ENCODE results near the gene NANP.

NANP gene

GRCh38 chr20:25571240-25571639 lies 52.6 kb downstream of the NANP start:
- no peak overlapping the region for H3K27ac Mint-ChIP-seq
- peaks cover 1% of the 10 kb centered on the region for H3K27me3 Mint-ChIP-seq
- H3K9me3 Mint-ChIP-seq, result no peaks in the 10 kb centered on the region
- H3K4me3 Mint-ChIP-seq, result no peak overlapping the region
- H3K4me1 Mint-ChIP-seq (ENCODE audit: low read depth), result peaks cover 10% of the 10 kb centered on the region
- no peaks in the 10 kb centered on the region for H3K36me3 Mint-ChIP-seq (ENCODE audit: low read depth)
- intact Hi-C loops (cut with micrococcal nuclease), result no loop called here

GRCh38 chr20:25570148-25570530 lies 53.7 kb downstream of the NANP start:
- Mint-ChIP-seq H3K36me3 (ENCODE audit: low read depth) (no peaks in the 10 kb centered on the region), H3K4me1 (ENCODE audit: low read depth) (peaks cover 10% of the 10 kb centered on the region), H3K27me3 (peaks cover 3% of the 10 kb centered on the region), H3K27ac (no peak overlapping the region), H3K9me3 (no peaks in the 10 kb centered on the region), H3K4me3 (no peak overlapping the region)
- intact Hi-C loops (cut with micrococcal nuclease), result no loop called here

- no peak overlapping the region for H3K27ac Mint-ChIP-seq
- peaks cover 3% of the 10 kb centered on the region for H3K27me3 Mint-ChIP-seq
- H3K4me3 Mint-ChIP-seq, result no peak overlapping the region
- no peaks in the 10 kb centered on the region for H3K36me3 Mint-ChIP-seq (ENCODE audit: low read depth)
- no peaks in the 10 kb centered on the region for H3K4me1 Mint-ChIP-seq (ENCODE audit: low read depth)
- intact Hi-C loops (cut with micrococcal nuclease), result no loop called here
- no peaks in the 10 kb centered on the region for H3K9me3 Mint-ChIP-seq
These were observed 56.5 kb downstream of the NANP start for GRCh38 chr20:25567286-25567685.

GRCh38 chr20:25566821-25567220 lies 57.0 kb downstream of the NANP start:
- H3K9me3 Mint-ChIP-seq, result no peaks in the 10 kb centered on the region
- H3K4me1 Mint-ChIP-seq (ENCODE audit: low read depth), result no peaks in the 10 kb centered on the region
- peaks cover 3% of the 10 kb centered on the region for H3K27me3 Mint-ChIP-seq
- H3K36me3 Mint-ChIP-seq (ENCODE audit: low read depth), result no peaks in the 10 kb centered on the region
- H3K27ac Mint-ChIP-seq, result no peak overlapping the region
- no peak overlapping the region for H3K4me3 Mint-ChIP-seq
- intact Hi-C loops (cut with micrococcal nuclease), result no loop called here

- Mint-ChIP-seq H3K36me3 (ENCODE audit: low read depth) (no peaks in the 10 kb centered on the region), H3K4me3 (no peak overlapping the region), H3K27ac (no peak overlapping the region), H3K9me3 (no peaks in the 10 kb centered on the region), H3K27me3 (peaks cover 5% of the 10 kb centered on the region), H3K4me1 (ENCODE audit: low read depth) (no peaks in the 10 kb centered on the region)
- intact Hi-C loops (cut with micrococcal nuclease), result no loop called here
These were observed 58.1 kb downstream of the NANP start for GRCh38 chr20:25565578-25566157.

GRCh38 chr20:25563876-25564275 lies 59.9 kb downstream of the NANP start:
- no peaks in the 10 kb centered on the region for H3K36me3 Mint-ChIP-seq (ENCODE audit: low read depth)
- H3K27me3 Mint-ChIP-seq, result peaks cover 6% of the 10 kb centered on the region
- H3K4me3 Mint-ChIP-seq, result no peak overlapping the region
- no peak overlapping the region for H3K27ac Mint-ChIP-seq
- H3K9me3 Mint-ChIP-seq, result no peaks in the 10 kb centered on the region
- no peaks in the 10 kb centered on the region for H3K4me1 Mint-ChIP-seq (ENCODE audit: low read depth)
- intact Hi-C loops (cut with micrococcal nuclease), result no loop called here

- Mint-ChIP-seq H3K27ac (no peak overlapping the region), H3K4me1 (ENCODE audit: low read depth) (no peaks in the 10 kb centered on the region), H3K4me3 (no peak overlapping the region), H3K27me3 (peaks cover 6% of the 10 kb centered on the region), H3K9me3 (no peaks in the 10 kb centered on the region), H3K36me3 (ENCODE audit: low read depth) (no peaks in the 10 kb centered on the region)
- intact Hi-C loops (cut with micrococcal nuclease), result no loop called here
These were observed 60.5 kb downstream of the NANP start for GRCh38 chr20:25563362-25563761.

All from dendritic cell treated with granulocyte-macrophage colony-stimulating factor and Interleukin-4, amounts not matched to agents 40 ng/mL and 50 ng/mL, for 4 days (primary cell).